ENCODE measurements around the gene TBC1D21. TPM values are rescaled to one million over a fixed set of nuclear protein-coding genes. Genes with fewer than 3 reads are reported as not detected.

TBC1D21 gene
- total and polyA plus RNA-seq, 9 of the 15 experiments (the other 6 are each of a cell fraction or from before 2014, with no cell fraction given) = not detected

DNA sequence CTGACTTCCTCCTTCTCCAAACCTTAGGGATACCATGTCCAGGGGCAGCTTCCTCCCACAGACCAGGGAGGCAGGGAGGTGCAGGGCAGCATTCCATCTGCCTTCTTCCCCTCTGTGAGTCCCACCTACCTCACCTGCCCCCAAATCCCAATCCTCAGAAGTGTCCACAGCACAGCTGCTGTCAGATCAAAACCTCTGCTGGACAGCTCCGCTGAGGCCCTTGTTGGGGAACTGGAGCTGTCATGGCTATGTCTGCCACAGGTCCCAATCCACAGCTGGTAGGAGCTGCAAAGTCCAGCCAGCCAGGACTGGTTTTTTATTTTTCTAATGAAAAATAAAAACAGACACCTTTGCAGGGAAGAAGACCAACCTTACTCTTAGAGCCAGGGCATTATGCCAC lies 40.7 kb upstream of the TBC1D21 start (continued):
- TF ChIP-seq, protein P1, sequence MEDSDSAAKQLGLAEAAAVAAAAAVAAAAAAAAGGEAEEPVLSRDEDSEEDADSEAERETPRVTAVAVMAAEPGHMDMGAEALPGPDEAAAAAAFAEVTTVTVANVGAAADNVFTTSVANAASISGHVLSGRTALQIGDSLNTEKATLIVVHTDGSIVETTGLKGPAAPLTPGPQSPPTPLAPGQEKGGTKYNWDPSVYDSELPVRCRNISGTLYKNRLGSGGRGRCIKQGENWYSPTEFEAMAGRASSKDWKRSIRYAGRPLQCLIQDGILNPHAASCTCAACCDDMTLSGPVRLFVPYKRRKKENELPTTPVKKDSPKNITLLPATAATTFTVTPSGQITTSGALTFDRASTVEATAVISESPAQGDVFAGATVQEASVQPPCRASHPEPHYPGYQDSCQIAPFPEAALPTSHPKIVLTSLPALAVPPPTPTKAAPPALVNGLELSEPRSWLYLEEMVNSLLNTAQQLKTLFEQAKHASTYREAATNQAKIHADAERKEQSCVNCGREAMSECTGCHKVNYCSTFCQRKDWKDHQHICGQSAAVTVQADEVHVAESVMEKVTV (CRISPR knock-in tag; IDR thresholded peaks at IDR 0.05) = no peak
- TF ChIP-seq ZFP30 (CRISPR knock-in tag; IDR thresholded peaks at IDR 0.05; ENCODE audit: borderline replicate concordance) (no peak), EHMT2 (IDR thresholded peaks at IDR 0.05) (0 out of 2 replicates have a peak, but pooled peaks have one; percentile 30), ZNF134 (CRISPR knock-in tag; conservative IDR thresholded peaks at IDR 0.05) (no peak), RBM22 (IDR thresholded peaks at IDR 0.05; ENCODE audit: low read depth, low read length, poor library complexity, severe bottlenecking) (no peak), HMG20A (CRISPR knock-in tag; conservative IDR thresholded peaks at IDR 0.05) (no peak), MXI1 (IDR thresholded peaks at IDR 0.05; ENCODE audit: low read depth, low read length) (no peak)

DNA sequence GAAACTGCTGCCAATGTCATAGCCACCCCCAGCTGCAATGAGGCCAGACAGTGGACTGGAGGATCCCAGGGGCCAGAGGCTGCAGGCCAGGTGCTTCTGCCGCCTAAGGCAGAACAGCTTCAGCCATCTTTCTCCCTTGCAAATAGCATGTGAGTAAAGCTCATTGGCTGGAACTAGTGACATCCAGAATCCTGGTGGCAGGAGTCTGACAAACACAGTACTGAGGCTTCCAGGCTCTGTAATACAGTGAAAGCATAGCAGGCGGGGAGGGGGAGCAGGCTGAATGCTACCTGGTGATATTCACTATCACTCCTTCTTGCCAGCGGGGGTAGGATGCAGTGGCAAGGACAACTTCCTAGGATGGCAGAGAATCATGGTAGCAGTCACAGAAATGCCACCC lies 36.5 kb upstream of the TBC1D21 start:
- ChIA-PET CTCF (ENCODE audit: low intra/inter-chr PET ratio) (no interaction called here), POLR2A (interaction anchor here (0.7 kb wide), 1 partner anchor 38 kb away, joined by 4 read pairs; no protein-coding TSS in a partner anchor)
- BruUV-seq (replicated peaks) = no TSS peak
- Histone ChIP-seq H3K9me1 (ENCODE audit: control insufficient read depth, insufficient read depth, low read length) (no peaks in the 10 kb centered on the region), H3K27ac (ENCODE audit: extremely low read depth, low read depth, low read length) (no peak overlapping the region), H3K79me2 (ENCODE audit: control insufficient read depth, insufficient read depth, low read length) (no peaks in the 10 kb centered on the region), H3K9me3 (replicated peaks; ENCODE audit: control insufficient read depth, insufficient read depth, low read depth, low read length) (no peaks in the 10 kb centered on the region), H2AFZ (ENCODE audit: low read depth, low read length) (no peak overlapping the region), H3K36me3 (ENCODE audit: control insufficient read depth, insufficient read depth, low read length) (no peaks in the 10 kb centered on the region), H3K4me3 (no peak overlapping the region), H3K4me2 (ENCODE audit: insufficient read depth, low read length) (no peak overlapping the region), H3K4me1 (replicated peaks in 1 of 2; ENCODE audit: control insufficient read depth in 2 of 2, insufficient read depth in 2 of 2, low read length in 2 of 2) (no peaks in the 10 kb centered on the region), H4K20me1 (replicated peaks; ENCODE audit: control insufficient read depth, insufficient read depth, low read length) (peaks cover 9% of the 10 kb centered on the region; the same call in 1 of the 2 replicates), H3K9ac (ENCODE audit: insufficient read depth in 1 of 2, low read depth in 2 of 2, low read length in 2 of 2) (no peak overlapping the region), H3K27me3 (ENCODE audit: control insufficient read depth in 2 of 2, insufficient read depth in 2 of 2, low read length in 2 of 2) (peaks cover 5 to 48% of the 10 kb centered on the region in 2 experiments; a peak in 3 of 5 replicates)
- intact Hi-C loops (cut with micrococcal nuclease) = no loop called here
- no peak for ATAC-seq
- 3% methylated on average over 3 of the region's 3 CpGs for WGBS (ENCODE audit: insufficient coverage, low coverage, missing lambda C conversion rate)
- DNase-seq (ENCODE audit: extremely low read depth in 1 of 4, low spot score in 3 of 4) = no peak
- no peak for FAIRE-seq
- in situ Hi-C loops (cut with MboI) = no loop called here
- TF ChIP-seq SMC3 (conservative IDR thresholded peaks at IDR 0.05; ENCODE audit: insufficient read depth, low read depth, low read length) (no peak), MYBL2 (IDR thresholded peaks at IDR 0.05; ENCODE audit: low read depth) (no peak), MYBL2 (CRISPR knock-in tag; IDR thresholded peaks at IDR 0.05; ENCODE audit: borderline replicate concordance) (no peak), CHD2 (IDR thresholded peaks at IDR 0.05; ENCODE audit: low read depth, low read length) (no peak), PTTG1 (tag; IDR thresholded peaks at IDR 0.05; ENCODE audit: low read depth) (no peak), EP300 (IDR thresholded peaks at IDR 0.05; ENCODE audit: low read length) (no peak), CC2D1A (IDR thresholded peaks at IDR 0.05) (no peak), NFE2L1 (tag; IDR thresholded peaks at IDR 0.05; ENCODE audit: borderline replicate concordance, low read depth) (no peak), RCOR1 (IDR thresholded peaks at IDR 0.05; ENCODE audit: borderline replicate concordance in 1 of 2, low read depth in 2 of 2, low read length in 2 of 2) (no peak), BDP1 (IDR thresholded peaks at IDR 0.05; ENCODE audit: insufficient read depth, insufficient read length) (no peak), SMARCA4 (IDR thresholded peaks at IDR 0.05) (no peak), NCOA2 (IDR thresholded peaks at IDR 0.05; ENCODE audit: partially characterized antibody in 2 of 2) (no peak), SMARCB1 (IDR thresholded peaks at IDR 0.05; ENCODE audit: insufficient read length, low read depth) (no peak), STAG1 (CRISPR knock-in tag; IDR thresholded peaks at IDR 0.05; ENCODE audit: borderline replicate concordance) (no peak), POLR2AphosphoS5 (IDR thresholded peaks at IDR 0.05; ENCODE audit: control insufficient read depth, insufficient read depth, low read depth, low read length) (no peak)

Measured in K562 (cell line).